K562 (cell line): ENCODE measurements around the gene IPO11. TPM values are rescaled to one million over a fixed set of nuclear protein-coding genes. Genes with fewer than 3 reads are reported as not detected.

Experiments used
- CCNT2 ChIP-seq: IDR thresholded peaks from 2 replicates; pipeline ENCODE4 v1.6.1; 2011; ENCODE audit warnings: borderline replicate concordance, low read depth, mild to moderate bottlenecking, moderate library complexity, mixed read lengths, low read length; ENCODE audit not compliant: insufficient read length; ENCODE audit errors: extremely low read depth
- CEBPG ChIP-seq, 3 experiments: fragments of 200-800 bp in 1 of 3; sonication (Bioruptor generic) in 1 of 3; sonication (generic) in 1 of 3; formaldehyde crosslinking in 1 of 3; IDR thresholded peaks in 2 of 3; conservative IDR thresholded peaks in 1 of 3; 2 replicates each; pipeline versions ENCODE4 v1.6.1 to v1.8.0; 2016 to 2022; ENCODE audit warnings: missing compliant biosample characterization in 2 of 3, missing genetic modification characterization in 2 of 3, mild to moderate bottlenecking in 1 of 3, missing genetic modification reagents in 1 of 3
- EZH2 ChIP-seq: IDR thresholded peaks from 2 replicates; pipeline ENCODE4 v1.6.1; 2012; ENCODE audit warnings: low read depth, mild to moderate bottlenecking, inconsistent platforms, low read length, borderline replicate concordance
- KHSRP ChIP-seq: fragments of 450-650 bp; IDR thresholded peaks from 2 replicates; pipeline ENCODE4 v1.6.1; 2017
- PHB ChIP-seq: fragments of 250-450 bp; sonication (Bioruptor Pico); IDR thresholded peaks from 2 replicates; pipeline ENCODE4 v1.5.0; 2021
- POLR2A ChIP-seq: fragments of 450-650 bp; conservative IDR thresholded peaks from 2 replicates; pipeline ENCODE4 v1.6.1; 2016
- POLR2B ChIP-seq: fragments of 450-650 bp; IDR thresholded peaks from 2 replicates; pipeline ENCODE4 v1.6.1; 2018; ENCODE audit warnings: low read depth; ENCODE audit not compliant: partially characterized antibody
- SMC3 ChIP-seq: conservative IDR thresholded peaks from 2 replicates; pipeline ENCODE4 v1.6.1; 2011; ENCODE audit warnings: low read depth, low read length, improper control_type of control experiment; ENCODE audit not compliant: insufficient read depth
- SNIP1 ChIP-seq: fragments of 450-650 bp; IDR thresholded peaks from 2 replicates; pipeline ENCODE4 v1.7.1; 2017; ENCODE audit warnings: low read depth, mild to moderate bottlenecking
- SPI1 ChIP-seq: IDR thresholded peaks from 2 replicates; pipeline ENCODE4 v1.6.1; 2011; ENCODE audit warnings: low read depth, low read length, control low read depth, borderline replicate concordance
- TCF7 ChIP-seq: sonication (generic); IDR thresholded peaks from 2 replicates; pipeline ENCODE4 v1.6.1; 2016; ENCODE audit warnings: antibody characterized with exemption, borderline replicate concordance
- TFAM ChIP-seq: fragments of 250-450 bp; sonication (Bioruptor Pico); conservative IDR thresholded peaks from 2 replicates; pipeline ENCODE4 v1.5.0; 2021; ENCODE audit warnings: mild to moderate bottlenecking, moderate library complexity
- ZNF57 ChIP-seq: fragments of 450-650 bp; formaldehyde crosslinking; IDR thresholded peaks from 2 replicates; pipeline ENCODE4 v1.4.0; 2020; ENCODE audit warnings: mild to moderate bottlenecking, moderate library complexity
- polyA plus RNA-seq, 8 experiments: library from polyadenylated mRNA; depleted of rRNA in 4 of 8; stranded (reverse) in 5 of 8; unstranded in 3 of 8; fragments of >200 nt; fragmentation: Nextera tagmentation in 2 of 8; fragmentation: Illumina TruSeq in 1 of 8; extraction: Ambion mirVana in 2 of 8; extraction: Trizol in 1 of 8; gene quantifications; 2 replicates each; pipeline versions ENCODE4 v1.2.1 to v1.2.3, GENCODE V29; 2011 to 2014; ENCODE audit warnings: inconsistent platforms in 1 of 8, missing spikeins in 1 of 8
- total RNA-seq, 7 experiments: library from RNA; depleted of rRNA in 6 of 7; stranded (reverse); fragments of >200 nt in 6 of 7; fragmentation: Illumina TruSeq in 2 of 7; extraction: Trizol in 2 of 7; gene quantifications; 2 replicates each; pipeline versions ENCODE4 v1.2.1 to v1.2.3, GENCODE V29; 2011 to 2021; ENCODE audit warnings: low replicate concordance in 1 of 7
- TF ChIP-seq, protein P1 (sequence below): IDR thresholded peaks from 3 replicates; pipeline ENCODE4 v1.6.1; 2011; ENCODE audit warnings: borderline replicate concordance, mild to moderate bottlenecking, moderate library complexity; ENCODE audit not compliant: insufficient read length; ENCODE audit errors: extremely low read depth
- TF ChIP-seq, protein P2 (sequence below): fragments of 450-650 bp; formaldehyde crosslinking; IDR thresholded peaks from 2 replicates; pipeline ENCODE4 v1.4.0; 2022; ENCODE audit warnings: mild to moderate bottlenecking, moderate library complexity
- TF ChIP-seq, protein P3 (sequence below): sonication (generic); formaldehyde crosslinking; IDR thresholded peaks from 2 replicates; pipeline ENCODE4 v1.8.0; 2022; ENCODE audit warnings: missing genetic modification reagents, mild to moderate bottlenecking, moderate library complexity, borderline replicate concordance
- TF ChIP-seq, protein P4 (sequence below): fragments of 250-450 bp; sonication (Bioruptor Pico); IDR thresholded peaks from 2 replicates; pipeline ENCODE4 v1.4.0; 2020; ENCODE audit warnings: mild to moderate bottlenecking, moderate library complexity, borderline replicate concordance

The IPO11 gene
- total and polyA plus RNA-seq, 9 of the 15 experiments (the other 6 are each of a cell fraction or from before 2014, with no cell fraction given): 38.7 to 96.0 (median 70.9) TPM

DNA sequence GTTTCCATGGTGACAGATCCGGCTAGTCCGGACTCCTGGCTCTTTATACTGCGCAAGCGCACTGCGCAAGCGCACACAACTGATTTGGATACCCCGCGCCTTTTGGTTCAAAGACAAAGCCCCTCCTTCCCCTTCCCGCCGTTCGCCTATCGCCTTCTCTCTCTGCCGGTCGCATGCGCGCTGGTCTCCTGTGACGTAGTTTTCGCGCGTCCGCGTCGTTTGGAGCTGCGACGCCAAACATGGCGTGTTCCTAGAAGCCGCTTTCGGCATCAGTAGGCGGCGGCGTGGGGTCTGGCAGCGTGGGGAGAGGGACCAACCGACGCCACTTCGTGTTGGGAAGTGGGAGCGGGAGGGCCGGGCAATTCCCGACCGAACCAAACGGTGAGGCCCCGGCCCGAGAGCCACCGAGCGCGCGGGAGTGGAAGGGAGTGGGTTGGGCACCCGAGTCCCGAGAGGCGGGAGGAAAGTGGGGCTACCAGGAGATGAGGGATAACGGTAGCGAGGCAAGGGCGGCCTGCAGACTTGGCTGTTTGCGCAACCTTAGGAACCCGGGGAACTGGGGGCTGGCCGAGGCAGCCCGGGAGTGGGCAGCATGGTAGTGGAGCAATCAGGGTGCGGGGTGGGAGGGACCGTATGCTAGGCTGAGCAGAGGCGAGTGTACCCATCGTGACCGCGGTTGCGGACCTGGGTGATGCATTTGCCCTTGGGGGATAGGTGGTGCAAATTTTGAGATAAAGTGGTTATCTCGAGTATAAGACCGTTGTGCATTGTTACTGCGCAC lies at the start of gene IPO11 (continued):
- TF ChIP-seq, protein P1, sequence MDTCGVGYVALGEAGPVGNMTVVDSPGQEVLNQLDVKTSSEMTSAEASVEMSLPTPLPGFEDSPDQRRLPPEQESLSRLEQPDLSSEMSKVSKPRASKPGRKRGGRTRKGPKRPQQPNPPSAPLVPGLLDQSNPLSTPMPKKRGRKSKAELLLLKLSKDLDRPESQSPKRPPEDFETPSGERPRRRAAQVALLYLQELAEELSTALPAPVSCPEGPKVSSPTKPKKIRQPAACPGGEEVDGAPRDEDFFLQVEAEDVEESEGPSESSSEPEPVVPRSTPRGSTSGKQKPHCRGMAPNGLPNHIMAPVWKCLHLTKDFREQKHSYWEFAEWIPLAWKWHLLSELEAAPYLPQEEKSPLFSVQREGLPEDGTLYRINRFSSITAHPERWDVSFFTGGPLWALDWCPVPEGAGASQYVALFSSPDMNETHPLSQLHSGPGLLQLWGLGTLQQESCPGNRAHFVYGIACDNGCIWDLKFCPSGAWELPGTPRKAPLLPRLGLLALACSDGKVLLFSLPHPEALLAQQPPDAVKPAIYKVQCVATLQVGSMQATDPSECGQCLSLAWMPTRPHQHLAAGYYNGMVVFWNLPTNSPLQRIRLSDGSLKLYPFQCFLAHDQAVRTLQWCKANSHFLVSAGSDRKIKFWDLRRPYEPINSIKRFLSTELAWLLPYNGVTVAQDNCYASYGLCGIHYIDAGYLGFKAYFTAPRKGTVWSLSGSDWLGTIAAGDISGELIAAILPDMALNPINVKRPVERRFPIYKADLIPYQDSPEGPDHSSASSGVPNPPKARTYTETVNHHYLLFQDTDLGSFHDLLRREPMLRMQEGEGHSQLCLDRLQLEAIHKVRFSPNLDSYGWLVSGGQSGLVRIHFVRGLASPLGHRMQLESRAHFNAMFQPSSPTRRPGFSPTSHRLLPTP: no peak
- TF ChIP-seq CEBPG (CRISPR knock-in tag; IDR thresholded peaks at IDR 0.05): peak; percentile 87
- peak in 1 of 2 experiments; percentile 64; a peak in 2 of 4 replicates for TF ChIP-seq CEBPG (tag; conservative IDR thresholded peaks at IDR 0.05 in 1 of 2, IDR thresholded peaks at IDR 0.05 in 1 of 2)
- TF ChIP-seq SPI1: no peak
- TF ChIP-seq PHB (CRISPR knock-in tag): no peak
- no peak for TF ChIP-seq TFAM (CRISPR knock-in tag)
- no peak for TF ChIP-seq CCNT2
- TF ChIP-seq POLR2B: peak; percentile 74
- TF ChIP-seq, protein P2, sequence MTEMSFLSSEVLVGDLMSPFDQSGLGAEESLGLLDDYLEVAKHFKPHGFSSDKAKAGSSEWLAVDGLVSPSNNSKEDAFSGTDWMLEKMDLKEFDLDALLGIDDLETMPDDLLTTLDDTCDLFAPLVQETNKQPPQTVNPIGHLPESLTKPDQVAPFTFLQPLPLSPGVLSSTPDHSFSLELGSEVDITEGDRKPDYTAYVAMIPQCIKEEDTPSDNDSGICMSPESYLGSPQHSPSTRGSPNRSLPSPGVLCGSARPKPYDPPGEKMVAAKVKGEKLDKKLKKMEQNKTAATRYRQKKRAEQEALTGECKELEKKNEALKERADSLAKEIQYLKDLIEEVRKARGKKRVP (CRISPR knock-in tag): 0 out of 2 replicates have a peak, but pooled peaks have one; percentile 9
- TF ChIP-seq, protein P3, sequence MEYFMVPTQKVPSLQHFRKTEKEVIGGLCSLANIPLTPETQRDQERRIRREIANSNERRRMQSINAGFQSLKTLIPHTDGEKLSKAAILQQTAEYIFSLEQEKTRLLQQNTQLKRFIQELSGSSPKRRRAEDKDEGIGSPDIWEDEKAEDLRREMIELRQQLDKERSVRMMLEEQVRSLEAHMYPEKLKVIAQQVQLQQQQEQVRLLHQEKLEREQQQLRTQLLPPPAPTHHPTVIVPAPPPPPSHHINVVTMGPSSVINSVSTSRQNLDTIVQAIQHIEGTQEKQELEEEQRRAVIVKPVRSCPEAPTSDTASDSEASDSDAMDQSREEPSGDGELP (CRISPR knock-in tag): peak; percentile 82; the same call in 1 of the 2 replicates
- peak; percentile 97 for TF ChIP-seq KHSRP
- TF ChIP-seq EZH2: no peak
- TF ChIP-seq, protein P4, sequence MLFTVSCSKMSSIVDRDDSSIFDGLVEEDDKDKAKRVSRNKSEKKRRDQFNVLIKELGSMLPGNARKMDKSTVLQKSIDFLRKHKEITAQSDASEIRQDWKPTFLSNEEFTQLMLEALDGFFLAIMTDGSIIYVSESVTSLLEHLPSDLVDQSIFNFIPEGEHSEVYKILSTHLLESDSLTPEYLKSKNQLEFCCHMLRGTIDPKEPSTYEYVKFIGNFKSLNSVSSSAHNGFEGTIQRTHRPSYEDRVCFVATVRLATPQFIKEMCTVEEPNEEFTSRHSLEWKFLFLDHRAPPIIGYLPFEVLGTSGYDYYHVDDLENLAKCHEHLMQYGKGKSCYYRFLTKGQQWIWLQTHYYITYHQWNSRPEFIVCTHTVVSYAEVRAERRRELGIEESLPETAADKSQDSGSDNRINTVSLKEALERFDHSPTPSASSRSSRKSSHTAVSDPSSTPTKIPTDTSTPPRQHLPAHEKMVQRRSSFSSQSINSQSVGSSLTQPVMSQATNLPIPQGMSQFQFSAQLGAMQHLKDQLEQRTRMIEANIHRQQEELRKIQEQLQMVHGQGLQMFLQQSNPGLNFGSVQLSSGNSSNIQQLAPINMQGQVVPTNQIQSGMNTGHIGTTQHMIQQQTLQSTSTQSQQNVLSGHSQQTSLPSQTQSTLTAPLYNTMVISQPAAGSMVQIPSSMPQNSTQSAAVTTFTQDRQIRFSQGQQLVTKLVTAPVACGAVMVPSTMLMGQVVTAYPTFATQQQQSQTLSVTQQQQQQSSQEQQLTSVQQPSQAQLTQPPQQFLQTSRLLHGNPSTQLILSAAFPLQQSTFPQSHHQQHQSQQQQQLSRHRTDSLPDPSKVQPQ (CRISPR knock-in tag): no peak
- TF ChIP-seq SNIP1: no peak
- TF ChIP-seq ZNF57 (CRISPR knock-in tag): no peak
- no peak for TF ChIP-seq SMC3
- peak; percentile 96 for TF ChIP-seq POLR2A
- TF ChIP-seq TCF7: no peak
